Neuronal stem cell (in vitro differentiated cells): ENCODE results near the gene CUBN.

Experiments
- DNase-seq: peaks from one replicate; pipeline ENCODE4 v3.0.0-alpha.2; 2013; ENCODE audit warnings: low spot score
- H2AFZ ChIP-seq: one replicate; pipeline ENCODE4 v1.6.1; 2013; ENCODE audit warnings: mild to moderate bottlenecking, low read length, inconsistent platforms
- H2AK5ac ChIP-seq: 2 replicates; pipeline ENCODE4 v1.6.1; 2013; ENCODE audit warnings: low read depth, mild to moderate bottlenecking, inconsistent platforms, low read length, moderate library complexity, mixed read lengths
- H2BK120ac ChIP-seq: 2 replicates; pipeline ENCODE4 v1.6.1; 2013; ENCODE audit warnings: low read depth, mild to moderate bottlenecking, inconsistent platforms, low read length, moderate library complexity, mixed read lengths
- H2BK12ac ChIP-seq: one replicate; pipeline ENCODE4 v1.6.1; 2013; ENCODE audit warnings: low read length, inconsistent platforms
- H2BK15ac ChIP-seq: 2 replicates; pipeline ENCODE4 v1.6.1; 2013; ENCODE audit warnings: mild to moderate bottlenecking, low read length, inconsistent platforms, mixed read lengths
- H2BK5ac ChIP-seq: one replicate; pipeline ENCODE4 v1.6.1; 2013; ENCODE audit warnings: inconsistent platforms, mild to moderate bottlenecking, low read length, moderate library complexity
- H3K14ac ChIP-seq: one replicate; pipeline ENCODE4 v1.6.1; 2013; ENCODE audit warnings: low read length, inconsistent platforms
- H3K18ac ChIP-seq: 2 replicates; pipeline ENCODE4 v1.6.1; 2013; ENCODE audit warnings: low read length, inconsistent platforms
- H3K23ac ChIP-seq: 2 replicates; pipeline ENCODE4 v1.6.1; 2013; ENCODE audit warnings: low read depth, mild to moderate bottlenecking, mixed read lengths, low read length, inconsistent platforms; ENCODE audit not compliant: poor library complexity
- H3K27ac ChIP-seq: replicated peaks from 3 replicates; pipeline ENCODE4 v1.5.1; 2013; ENCODE audit warnings: low read length, inconsistent platforms
- H3K27me3 ChIP-seq, 3 experiments: 2 replicates each; pipeline ENCODE4 v1.6.1; 2013; ENCODE audit warnings: low read length in 3 of 3, mild to moderate bottlenecking in 2 of 3, inconsistent platforms in 1 of 3, low read depth in 1 of 3, mixed read lengths in 1 of 3, moderate library complexity in 1 of 3; ENCODE audit not compliant: control insufficient read depth in 3 of 3, insufficient read depth in 3 of 3
- H3K36me3 ChIP-seq, 2 donors: replicated peaks in 1 of 2; 2 replicates each; pipeline ENCODE4 v1.6.1; 2013; ENCODE audit warnings: low read length in 2 of 2; ENCODE audit not compliant: control insufficient read depth in 2 of 2, insufficient read depth in 2 of 2
- H3K4ac ChIP-seq: 2 replicates; pipeline ENCODE4 v1.6.1; 2013; ENCODE audit warnings: inconsistent platforms, mild to moderate bottlenecking, low read length, moderate library complexity
- H3K4me1 ChIP-seq, 2 donors: 1 replicate in 1 of 2; 2 replicates in 1 of 2; pipeline ENCODE4 v1.6.1; 2013; ENCODE audit warnings: low read length in 2 of 2, low read depth in 1 of 2; ENCODE audit not compliant: control insufficient read depth in 2 of 2, insufficient read depth in 1 of 2
- H3K4me2 ChIP-seq: one replicate; pipeline ENCODE4 v1.6.1; 2013; ENCODE audit warnings: mild to moderate bottlenecking, low read length, inconsistent platforms; ENCODE audit not compliant: insufficient read depth, poor library complexity, severe bottlenecking
- H3K4me3 ChIP-seq, 2 donors: 2 replicates each; pipeline ENCODE4 v1.5.1; 2013; ENCODE audit warnings: low read length in 2 of 2, mild to moderate bottlenecking in 2 of 2, inconsistent platforms in 1 of 2, moderate library complexity in 1 of 2
- H3K79me1 ChIP-seq: one replicate; pipeline ENCODE4 v1.6.1; 2013; ENCODE audit warnings: low read depth, mild to moderate bottlenecking, inconsistent platforms, low read length, moderate library complexity
- H3K9ac ChIP-seq: one replicate; pipeline ENCODE4 v1.6.1; 2013; ENCODE audit warnings: mild to moderate bottlenecking, low read depth, low read length, inconsistent platforms; ENCODE audit not compliant: poor library complexity
- H3K9me3 ChIP-seq, 2 donors: replicated peaks in 1 of 2; 2 replicates each; pipeline versions ENCODE3 to v1.6.1; 2013; ENCODE audit warnings: low read length in 2 of 2, mild to moderate bottlenecking in 2 of 2, inconsistent platforms in 1 of 2, low read depth in 1 of 2, mixed read lengths in 1 of 2, moderate library complexity in 1 of 2; ENCODE audit not compliant: control insufficient read depth in 2 of 2, insufficient read depth in 1 of 2
- H4K8ac ChIP-seq: one replicate; pipeline ENCODE4 v1.6.1; 2013; ENCODE audit warnings: low read depth, mild to moderate bottlenecking, inconsistent platforms, low read length, moderate library complexity
- H4K91ac ChIP-seq: one replicate; pipeline ENCODE4 v1.6.1; 2013; ENCODE audit warnings: low read length, low read depth, mild to moderate bottlenecking, inconsistent platforms; ENCODE audit not compliant: poor library complexity
- WGBS, 2 donors: extraction: QIAGEN DNeasy Blood & Tissue Kit; methylation state at CpG; one replicate each; pipeline ENCODE4 v1.1.7; 2013; ENCODE audit warnings: missing lambda C conversion rate in 2 of 2, mixed read lengths in 1 of 2; ENCODE audit not compliant: insufficient read length in 2 of 2, insufficient replicate concordance in 1 of 2; ENCODE audit errors: extremely low coverage in 2 of 2; 5-methylcytosine and 5-hydroxymethylcytosine counted together

The CUBN gene

DNA sequence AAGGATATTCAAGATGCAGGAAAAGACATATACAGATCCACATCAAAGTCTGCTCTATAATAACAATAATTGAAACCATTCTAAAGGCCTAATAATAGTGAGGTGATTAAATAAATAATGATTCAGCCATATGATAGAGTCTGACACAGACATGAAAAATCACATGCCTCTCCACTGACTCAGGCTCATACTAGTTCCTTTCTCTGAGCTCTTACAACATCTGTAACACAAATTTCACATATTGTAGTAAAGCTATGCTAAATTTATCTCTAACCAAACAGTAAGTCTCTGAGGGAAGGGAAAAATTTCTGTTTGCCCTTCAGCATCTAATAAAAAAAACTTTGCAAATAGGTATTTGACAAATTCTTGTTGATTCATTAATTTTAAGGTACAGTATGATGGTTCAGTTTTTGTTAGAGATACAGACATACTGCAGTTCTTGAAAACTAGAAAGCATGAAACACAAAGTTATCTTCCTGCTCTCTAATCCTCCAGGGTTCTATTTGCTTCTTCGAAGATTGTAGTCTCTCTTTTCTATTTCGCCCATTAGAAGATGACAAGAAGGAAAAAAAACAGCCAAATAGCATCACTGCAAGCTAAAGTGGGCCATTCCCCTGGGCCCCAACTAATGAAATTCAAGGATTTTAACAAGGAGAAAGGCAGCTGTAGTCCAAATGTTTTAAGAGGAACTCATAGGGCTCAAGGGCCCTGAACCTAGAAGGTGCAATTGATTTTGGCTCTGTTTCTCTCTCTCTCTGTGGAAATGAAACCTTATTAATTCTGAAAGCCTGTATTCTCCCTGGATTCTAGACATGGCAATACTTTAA is 53.9 kb downstream of the CUBN start:
- Histone ChIP-seq H3K14ac (no peak overlapping the region), H3K27me3 (no peaks in the 10 kb centered on the region), H2BK120ac (no peak overlapping the region), H3K4me1 (peaks cover 2 to 14% of the 10 kb centered on the region in 2 donors), H3K36me3 (no peaks in the 10 kb centered on the region), H3K23ac (no peak overlapping the region), H2BK5ac (no peak overlapping the region), H4K91ac (no peak overlapping the region), H2AFZ (peak overlapping the region; percentile 63), H3K4me3 (no peak overlapping the region), H2BK15ac (no peak overlapping the region), H3K4ac (no peak overlapping the region), H3K9me3 (peaks cover 0 to 2% of the 10 kb centered on the region in 2 donors), H3K18ac (no peak overlapping the region), H3K79me1 (no peaks in the 10 kb centered on the region), H4K8ac (no peak overlapping the region), H3K4me2 (no peak overlapping the region), H3K27ac (no peak overlapping the region), H3K9ac (no peak overlapping the region), H2AK5ac (no peak overlapping the region), H2BK12ac (no peak overlapping the region)
- WGBS, 2 donors: no CpG with 5 or more reads among the region's 2 CpGs
- no peak for DNase-seq

DNA sequence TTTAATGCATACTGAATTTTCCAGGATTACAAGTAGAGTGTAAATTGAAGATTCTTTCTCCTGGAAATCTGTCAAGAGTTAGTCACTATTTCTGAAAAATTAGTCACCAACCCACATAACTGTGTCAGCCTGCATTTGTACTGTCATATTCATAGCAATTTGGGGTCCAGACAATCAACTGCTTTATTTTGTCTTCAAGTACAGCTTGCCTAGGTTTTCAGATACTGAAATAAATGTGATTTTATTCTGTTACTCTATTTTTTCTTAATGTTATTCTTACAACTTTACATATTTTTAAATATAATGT is 55.1 kb downstream of the CUBN start:
- Histone ChIP-seq H3K27me3 (no peaks in the 10 kb centered on the region), H2AFZ (no peak overlapping the region), H2BK120ac (no peak overlapping the region), H3K36me3 (no peaks in the 10 kb centered on the region), H3K9me3 (peaks cover 0 to 5% of the 10 kb centered on the region in 2 donors), H3K27ac (no peak overlapping the region), H2AK5ac (no peak overlapping the region), H4K8ac (no peak overlapping the region), H3K4ac (no peak overlapping the region), H3K18ac (no peak overlapping the region), H3K4me1 (peaks cover 0 to 10% of the 10 kb centered on the region in 2 donors), H3K14ac (no peak overlapping the region), H3K4me3 (no peak overlapping the region), H3K79me1 (no peaks in the 10 kb centered on the region), H2BK12ac (no peak overlapping the region), H4K91ac (no peak overlapping the region), H2BK5ac (no peak overlapping the region), H2BK15ac (no peak overlapping the region), H3K9ac (no peak overlapping the region), H3K23ac (no peak overlapping the region), H3K4me2 (no peak overlapping the region)
- DNase-seq: no peak

DNA sequence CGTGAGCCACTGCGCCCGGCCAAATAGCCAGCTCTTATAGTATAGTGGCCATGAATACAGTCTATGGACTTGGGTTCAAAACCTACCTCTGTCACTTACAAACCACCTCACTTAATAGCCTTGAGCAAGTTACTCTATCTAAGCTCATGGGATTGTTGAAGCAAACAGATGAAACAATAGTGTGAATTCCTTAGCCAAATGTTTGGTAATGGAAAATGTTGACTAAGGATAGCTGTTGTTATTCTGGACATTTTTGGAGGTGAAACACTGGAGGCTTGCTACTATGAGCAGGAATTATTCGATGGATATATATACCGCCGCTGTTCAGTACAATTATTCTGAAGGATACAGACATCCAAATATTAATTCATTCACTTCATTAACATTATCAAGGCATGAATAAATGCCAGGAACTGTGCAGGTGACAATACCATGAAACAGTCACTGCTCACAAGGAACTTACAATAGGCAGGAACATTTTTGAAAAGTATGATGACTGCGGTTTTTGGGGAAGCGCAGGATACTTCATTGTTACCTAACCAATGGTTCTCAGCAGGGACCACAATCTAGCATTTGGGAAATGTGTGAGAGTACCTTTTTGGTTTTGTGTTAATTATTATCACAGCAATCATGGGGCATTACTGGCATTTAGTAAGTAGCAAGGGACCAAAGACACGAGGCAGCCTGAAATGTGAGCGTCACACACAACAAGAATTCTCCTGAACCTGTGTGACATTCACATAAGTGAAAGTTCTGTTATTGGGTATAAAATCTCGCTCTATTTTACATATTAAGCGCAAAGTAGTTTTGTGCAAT is 55.7 kb downstream of the CUBN start:
- Histone ChIP-seq H3K4me3 (no peak overlapping the region), H3K9me3 (peaks cover 0 to 7% of the 10 kb centered on the region in 2 donors), H2BK5ac (no peak overlapping the region), H2BK15ac (no peak overlapping the region), H3K4ac (no peak overlapping the region), H2AK5ac (no peak overlapping the region), H3K18ac (no peak overlapping the region), H2BK12ac (no peak overlapping the region), H3K27ac (no peak overlapping the region), H4K8ac (no peak overlapping the region), H3K4me2 (no peak overlapping the region), H3K79me1 (no peaks in the 10 kb centered on the region), H2BK120ac (no peak overlapping the region), H3K14ac (no peak overlapping the region), H2AFZ (no peak overlapping the region), H3K9ac (no peak overlapping the region), H3K23ac (no peak overlapping the region), H3K4me1 (peaks cover 0 to 9% of the 10 kb centered on the region in 2 donors), H4K91ac (no peak overlapping the region), H3K27me3 (no peaks in the 10 kb centered on the region), H3K36me3 (no peaks in the 10 kb centered on the region)
- no peak for DNase-seq
- no CpG with 5 or more reads among the region's 12 CpGs for WGBS, 2 donors

- whole genome bisulfite sequencing, 2 donors: no CpG with 5 or more reads among the region's 2 CpGs
- no peak overlapping the region for H3K14ac ChIP-seq
- no peak overlapping the region for H2BK12ac ChIP-seq
Measured at GRCh38 chr10:17068953-17069352, 60.7 kb downstream of the CUBN start.

More at GRCh38 chr10:17068953-17069352, 60.7 kb downstream of the CUBN start:
- Histone ChIP-seq H2AK5ac (no peak overlapping the region), H3K9me3 (peaks cover 0 to 7% of the 10 kb centered on the region in 2 donors), H3K23ac (no peak overlapping the region), H2BK5ac (no peak overlapping the region), H3K79me1 (no peaks in the 10 kb centered on the region), H3K27me3 (no peaks in the 10 kb centered on the region), H3K4me2 (no peak overlapping the region), H3K4me1 (no peaks in the 10 kb centered on the region), H3K36me3 (no peaks in the 10 kb centered on the region), H3K27ac (no peak overlapping the region), H3K9ac (no peak overlapping the region), H3K4me3 (no peak overlapping the region), H2BK15ac (no peak overlapping the region), H2AFZ (no peak overlapping the region), H4K8ac (no peak overlapping the region), H2BK120ac (no peak overlapping the region), H3K18ac (no peak overlapping the region), H4K91ac (no peak overlapping the region), H3K4ac (no peak overlapping the region)
- no peak for DNase-seq
